HG03066 (cell line): ENCODE data around the gene PIM1.
"Not testable (repeated sequence)": the region's sequence is repeated elsewhere in the genome, so short reads cannot be mapped to it uniquely, and the experiment has no call there.

ENCODE experiments used
- ATAC-seq: cut with Tn5 transposase; IDR thresholded peaks from one replicate; pipeline ENCODE4 v1.9.1; 2021; ENCODE audit warnings: low read depth; ENCODE audit not compliant: unreplicated experiment

The PIM1 gene

DNA sequence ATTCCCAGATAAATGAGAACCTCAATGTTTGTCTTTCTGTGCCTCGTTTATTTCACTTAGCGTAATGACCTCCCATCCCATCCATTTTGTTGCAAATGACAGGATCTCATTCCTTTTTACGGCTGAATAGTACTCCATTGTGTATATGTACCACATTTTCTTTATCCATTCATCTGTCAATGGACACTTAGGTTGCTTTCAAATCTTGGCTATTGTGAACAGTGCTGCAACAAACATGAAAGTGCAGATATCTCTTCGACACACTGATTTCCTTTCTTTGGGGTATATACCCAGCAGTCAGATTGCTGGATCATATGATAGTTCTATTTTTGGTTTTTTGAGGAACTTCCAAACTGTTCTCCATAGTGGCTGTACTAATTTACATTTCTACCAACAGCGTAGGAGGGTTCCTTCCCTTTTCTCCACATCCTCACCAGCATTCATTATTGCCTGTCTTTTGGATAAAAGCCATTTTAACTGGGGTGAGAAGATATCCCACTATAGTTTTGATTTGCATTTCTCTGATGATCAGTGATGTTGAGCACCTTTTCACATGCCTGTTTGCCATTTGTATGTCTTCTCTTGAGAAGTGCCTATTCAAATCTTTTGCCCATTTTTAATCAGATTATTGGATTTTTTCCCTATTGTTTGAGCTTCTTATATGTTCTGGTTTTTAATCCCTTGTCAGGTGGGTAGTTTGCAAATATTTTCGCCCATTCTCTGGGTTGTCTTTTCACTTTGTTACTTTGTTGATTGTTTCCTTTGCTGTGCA is 16.2 kb downstream of the PIM1 start:
- ATAC-seq = not testable (repeated sequence)

DNA sequence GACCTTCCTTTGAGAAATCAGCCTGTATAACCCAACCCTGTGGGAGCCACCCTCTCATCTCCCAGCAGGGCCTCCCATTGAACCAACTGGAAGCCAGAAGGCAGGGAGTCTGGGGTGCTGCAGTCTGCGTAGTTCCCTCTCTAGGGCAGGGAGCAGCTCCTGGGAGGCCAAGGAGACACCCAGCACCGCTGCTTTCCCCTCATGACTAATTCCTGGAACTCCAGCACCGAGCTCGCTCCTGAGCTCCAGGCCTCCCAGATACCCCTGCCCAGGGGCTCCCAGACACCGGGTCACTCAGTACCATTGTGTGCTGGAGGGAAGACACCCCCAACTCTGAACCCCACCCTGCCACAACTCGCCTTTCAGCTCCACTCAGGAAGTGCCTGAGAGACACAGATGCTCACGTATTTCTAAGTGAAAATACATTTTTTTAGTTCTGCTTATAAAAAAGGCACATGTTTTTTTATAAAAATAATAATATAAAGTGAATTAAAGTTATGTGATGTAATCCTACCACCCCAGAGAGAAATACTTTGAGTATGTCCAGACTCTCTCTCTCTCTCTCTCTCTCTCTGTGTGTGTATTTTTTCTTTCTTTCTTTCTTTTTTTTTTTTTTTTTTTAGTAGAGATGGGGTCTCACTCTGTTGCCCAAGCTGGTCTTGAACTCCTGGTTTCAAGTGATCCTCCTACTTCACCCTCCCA is 17.5 kb downstream of the PIM1 start:
- ATAC-seq = no peak

DNA sequence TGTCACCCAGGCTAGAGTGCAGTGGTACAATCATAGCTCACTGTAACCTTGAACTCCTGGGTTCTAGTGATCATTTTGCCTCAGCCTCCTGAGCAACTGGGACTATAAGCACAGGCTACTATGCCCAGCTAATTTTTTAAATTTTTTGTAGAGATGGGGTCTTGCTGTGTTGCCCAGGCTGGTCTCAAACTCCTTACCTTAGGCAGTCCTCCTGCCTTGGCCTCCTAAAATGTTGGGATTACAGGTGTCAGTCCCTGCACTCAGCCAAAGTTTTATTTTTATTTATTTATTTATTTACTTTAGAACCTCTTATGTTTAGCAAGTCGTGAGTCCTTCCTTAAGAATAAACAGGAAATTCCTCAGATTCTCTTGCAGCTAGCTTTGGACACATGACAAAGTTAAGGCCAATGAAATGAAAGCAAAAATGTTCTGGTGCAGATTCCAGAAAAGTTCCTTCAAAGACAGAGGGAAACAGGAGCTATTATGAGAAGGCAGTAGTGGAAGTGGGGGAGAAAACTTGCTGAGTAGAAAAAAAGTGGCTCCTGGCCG is 19.1 kb downstream of the PIM1 start:
- ATAC-seq = no peak

DNA sequence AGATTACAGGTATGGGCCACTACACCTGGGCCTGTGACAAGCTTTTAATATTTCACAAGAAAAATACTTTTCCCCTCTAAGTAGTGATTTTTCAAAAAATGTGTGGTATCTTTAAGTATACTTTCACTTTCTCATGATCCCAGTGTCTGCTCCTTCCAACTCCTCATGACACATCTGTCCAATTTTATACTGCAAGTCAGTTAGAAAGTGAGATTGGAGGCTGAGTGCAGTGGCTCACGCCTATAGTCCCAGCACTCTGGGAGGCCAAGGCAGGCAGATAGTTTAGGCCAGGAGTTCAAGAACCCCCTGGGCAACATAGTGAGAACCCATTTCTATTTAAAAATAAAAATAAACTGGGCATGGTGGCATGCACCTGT is 20.2 kb downstream of the PIM1 start:
- ATAC-seq = no peak

DNA sequence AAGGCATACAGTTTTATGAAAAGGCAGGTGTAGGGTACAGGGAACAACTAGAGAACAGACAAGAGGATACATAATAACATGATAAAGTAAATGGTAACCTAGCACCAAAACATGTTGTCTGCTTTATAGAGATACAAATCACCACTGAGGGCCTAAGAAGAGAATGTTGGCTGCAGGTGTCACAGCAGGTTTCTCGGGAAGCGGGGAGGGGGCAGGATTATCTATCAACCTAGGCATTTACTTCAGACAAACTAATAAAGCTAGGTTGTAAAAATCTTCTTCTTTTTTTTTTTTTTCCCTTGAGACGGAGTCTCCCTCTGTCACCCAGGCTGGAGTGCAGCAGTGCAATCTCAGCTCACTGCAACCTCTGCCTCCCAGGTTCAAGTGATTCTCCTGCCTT is 22.7 kb downstream of the PIM1 start:
- ATAC-seq = no peak

DNA sequence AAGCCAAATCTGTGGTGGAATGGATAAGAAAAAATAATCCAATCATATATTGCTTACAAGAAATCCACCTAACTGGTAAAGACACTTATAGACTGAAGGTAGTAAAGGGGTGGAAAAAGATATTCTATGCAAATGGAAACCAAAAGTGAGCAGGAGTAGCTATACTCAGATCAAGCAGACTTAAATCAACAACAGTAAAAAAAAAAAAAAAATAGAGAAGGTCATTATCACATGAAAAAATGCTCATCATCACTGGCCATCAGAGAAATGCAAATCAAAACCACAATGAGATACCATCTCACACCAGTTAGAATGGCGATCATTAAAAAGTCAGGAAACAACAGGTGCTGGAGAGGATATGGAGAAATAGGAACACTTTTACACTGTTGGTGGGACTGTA is 24.9 kb downstream of the PIM1 start:
- ATAC-seq = not testable (repeated sequence)

DNA sequence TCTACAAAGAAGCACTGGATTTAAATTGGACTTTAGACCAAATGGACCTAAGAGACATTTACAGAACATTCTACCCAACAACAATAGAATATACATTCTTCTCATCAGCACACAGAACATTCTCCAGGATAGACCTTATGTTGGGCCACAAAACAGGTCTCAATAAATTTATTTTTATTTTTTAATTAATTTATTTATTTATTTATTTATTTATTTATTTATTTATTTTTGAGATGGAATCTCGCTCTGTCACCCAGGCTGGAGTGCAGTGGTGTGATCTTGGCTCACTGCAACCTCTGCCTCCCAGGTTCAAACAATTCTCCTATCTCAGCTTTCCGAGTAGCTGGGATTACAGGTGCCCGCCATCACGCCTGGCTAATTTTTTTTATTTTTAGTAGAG is 26.5 kb downstream of the PIM1 start:
- ATAC-seq = not testable (repeated sequence)

DNA sequence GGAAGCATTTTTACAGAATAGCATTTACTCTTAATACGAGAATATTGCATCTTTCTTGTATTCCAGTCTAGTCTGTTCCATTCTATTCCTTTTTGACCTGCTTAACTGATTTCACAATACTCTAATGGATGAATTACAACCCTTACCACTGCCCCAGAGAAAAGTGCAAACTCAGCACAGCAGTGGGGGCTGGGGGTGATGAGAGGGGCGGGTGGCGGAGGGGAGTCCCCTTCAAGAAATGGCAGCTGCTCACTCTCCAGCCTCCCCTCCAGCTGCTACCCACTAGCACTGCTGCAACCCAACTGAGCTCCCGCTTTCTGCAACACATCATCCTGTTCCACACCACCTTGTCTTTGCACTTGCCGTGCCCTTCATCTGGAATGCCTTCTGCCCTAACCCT is 30.1 kb downstream of the PIM1 start:
- ATAC-seq = no peak

DNA sequence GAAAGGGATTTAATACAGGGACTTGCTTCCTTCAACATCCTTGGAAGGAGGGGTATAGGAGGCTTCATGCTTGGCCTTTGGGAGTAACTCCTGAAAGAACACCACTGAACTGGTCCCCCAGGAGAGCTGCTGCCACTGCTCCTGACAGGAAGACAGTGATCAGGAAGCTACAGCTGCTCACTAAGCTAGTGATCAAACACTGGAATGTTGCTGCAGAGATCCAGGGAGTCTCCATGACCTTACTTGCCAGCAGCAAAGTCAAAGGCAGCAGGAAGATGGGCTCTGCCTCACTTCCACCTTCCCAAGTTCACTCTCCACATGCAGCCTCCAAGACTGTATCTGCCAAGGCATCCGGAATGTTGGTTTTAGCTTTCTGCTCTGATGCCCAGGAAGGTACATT is 31.8 kb downstream of the PIM1 start:
- no peak for ATAC-seq

DNA sequence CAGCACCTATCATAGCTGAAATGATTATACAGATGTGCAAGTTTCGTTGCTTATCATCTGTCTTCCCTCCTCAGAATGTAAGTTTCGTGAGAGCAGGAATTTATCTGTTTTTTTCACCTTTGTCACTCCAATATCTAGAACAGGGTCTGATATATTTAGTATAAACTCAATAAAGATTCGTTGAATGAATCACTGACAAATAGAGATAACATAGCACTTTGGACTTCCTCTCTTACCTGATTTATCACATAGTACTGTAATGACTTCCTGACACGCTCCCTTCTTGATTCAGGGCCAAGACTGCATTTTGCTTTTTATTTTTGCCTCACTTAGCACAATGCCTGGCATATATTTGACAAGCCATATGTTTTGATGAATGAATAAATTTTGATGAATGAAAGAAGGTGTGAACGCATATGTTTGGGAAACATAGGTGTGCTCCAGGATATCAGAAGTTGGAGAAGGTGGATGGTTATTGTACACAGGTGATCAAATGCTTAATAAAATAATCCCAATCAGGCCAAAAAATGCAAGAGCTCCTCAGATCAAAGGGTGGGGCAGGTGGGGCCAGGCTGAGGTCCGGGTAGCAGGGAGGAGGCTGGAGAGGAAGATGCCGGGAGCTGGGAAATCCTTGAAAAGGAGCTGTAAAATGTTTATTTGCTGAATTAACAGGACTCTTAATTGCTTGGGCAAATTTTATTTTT is 33.0 kb downstream of the PIM1 start:
- no peak for ATAC-seq

DNA sequence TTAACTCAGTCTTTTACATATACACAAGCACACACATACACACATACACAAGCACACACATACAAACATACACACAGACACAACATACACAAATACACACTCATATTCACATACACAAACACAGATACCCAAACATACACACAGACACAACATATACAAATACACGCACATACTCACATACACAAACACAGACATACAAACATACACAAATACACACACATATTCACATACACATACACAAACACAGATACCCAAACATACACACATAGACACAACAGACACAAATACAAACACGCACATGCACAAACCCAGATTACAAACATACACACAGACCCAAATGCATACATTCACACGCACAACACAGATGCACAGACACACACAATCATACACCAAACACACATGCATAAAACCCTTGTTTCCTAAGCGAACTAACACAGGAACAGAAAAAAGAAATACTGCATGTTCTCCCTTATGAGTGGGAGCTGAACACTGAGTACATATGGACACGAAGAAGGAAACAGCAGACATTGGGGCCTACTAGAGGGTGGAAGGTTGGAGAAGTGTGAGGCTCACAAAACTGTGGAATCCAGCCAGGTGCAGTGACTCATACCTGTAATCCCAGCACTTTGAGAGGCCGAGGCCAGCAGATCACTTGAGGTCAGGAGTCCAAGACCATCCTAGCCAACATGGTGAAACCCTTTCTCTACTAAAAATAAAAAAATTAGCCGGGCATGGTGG is 34.2 kb downstream of the PIM1 start:
- ATAC-seq = no peak

DNA sequence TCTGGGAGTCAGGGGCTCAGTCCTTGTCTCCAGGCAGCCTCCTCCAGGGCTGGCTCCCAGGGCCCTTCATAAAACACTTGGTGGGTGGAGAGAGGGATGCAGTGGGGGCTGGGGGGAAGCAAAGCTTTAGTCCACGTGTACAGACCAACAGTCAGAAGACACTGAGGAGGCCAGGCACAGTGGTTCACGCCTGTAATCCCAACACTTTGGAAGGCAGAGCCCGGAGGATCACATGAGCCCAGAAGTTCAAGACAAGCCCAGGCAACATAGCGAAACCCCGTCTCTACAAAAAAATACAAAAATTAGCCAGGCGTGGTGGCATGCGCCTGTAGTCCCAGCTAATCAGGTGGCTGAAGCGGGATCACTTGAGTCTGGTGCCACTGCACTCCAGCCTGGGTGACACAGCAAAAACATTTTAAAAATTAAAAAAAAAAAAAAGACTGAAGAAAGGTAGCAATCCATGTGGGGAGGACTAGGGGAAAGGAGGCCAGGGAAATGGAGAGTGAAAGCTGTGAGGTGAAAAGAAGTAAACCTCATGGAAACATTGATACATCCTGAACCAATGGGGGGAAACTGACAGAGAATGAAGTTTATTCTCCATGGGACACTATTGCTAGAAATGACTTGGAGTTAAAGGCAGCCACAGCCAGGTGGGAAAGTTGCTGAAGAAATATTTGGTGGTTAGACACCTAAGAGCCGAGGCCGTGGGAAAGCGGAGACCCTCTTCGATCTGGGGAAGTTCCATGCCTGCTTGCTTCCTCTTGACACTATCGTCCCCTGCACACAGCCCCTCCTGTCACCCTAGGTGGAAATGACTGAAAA is 35.4 kb downstream of the PIM1 start:
- ATAC-seq = no peak

DNA sequence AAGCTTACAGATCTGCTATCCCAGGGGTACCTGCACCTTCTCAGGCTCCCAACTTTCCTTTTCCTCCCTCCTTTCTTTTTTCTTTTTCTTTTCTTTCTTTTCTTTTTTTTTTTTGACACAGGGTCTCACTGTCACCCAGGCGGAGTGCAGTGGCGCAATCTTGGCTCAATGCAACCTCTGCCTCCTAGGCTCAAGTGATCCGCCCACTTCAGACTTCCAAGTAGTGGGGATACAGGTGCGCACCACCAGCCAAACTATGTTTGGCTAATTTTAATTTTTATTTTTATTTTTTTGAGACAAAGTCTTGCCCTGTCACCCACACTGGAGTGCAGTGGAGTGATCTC is 36.0 kb downstream of the PIM1 start:
- no peak for ATAC-seq

DNA sequence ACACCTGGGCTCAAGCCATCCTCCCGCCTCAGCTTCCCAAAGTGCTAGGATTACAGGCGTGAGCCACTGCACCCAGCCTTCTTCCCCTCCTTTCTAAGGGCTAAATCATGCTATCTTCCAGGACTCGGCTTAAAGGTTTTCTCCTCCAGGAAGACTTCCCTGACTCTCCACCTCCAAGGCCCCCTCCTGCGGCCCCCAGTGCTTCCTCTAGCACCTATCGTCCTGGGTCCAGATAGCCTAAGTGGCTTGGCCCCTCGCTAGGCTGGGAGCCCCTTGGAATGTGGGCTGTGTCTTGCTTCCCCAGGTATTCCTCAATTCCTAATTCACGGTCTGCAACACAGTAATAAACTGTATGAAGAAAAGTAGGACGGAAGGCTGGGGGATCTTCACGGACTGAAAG is 36.7 kb downstream of the PIM1 start:
- ATAC-seq = no peak

DNA sequence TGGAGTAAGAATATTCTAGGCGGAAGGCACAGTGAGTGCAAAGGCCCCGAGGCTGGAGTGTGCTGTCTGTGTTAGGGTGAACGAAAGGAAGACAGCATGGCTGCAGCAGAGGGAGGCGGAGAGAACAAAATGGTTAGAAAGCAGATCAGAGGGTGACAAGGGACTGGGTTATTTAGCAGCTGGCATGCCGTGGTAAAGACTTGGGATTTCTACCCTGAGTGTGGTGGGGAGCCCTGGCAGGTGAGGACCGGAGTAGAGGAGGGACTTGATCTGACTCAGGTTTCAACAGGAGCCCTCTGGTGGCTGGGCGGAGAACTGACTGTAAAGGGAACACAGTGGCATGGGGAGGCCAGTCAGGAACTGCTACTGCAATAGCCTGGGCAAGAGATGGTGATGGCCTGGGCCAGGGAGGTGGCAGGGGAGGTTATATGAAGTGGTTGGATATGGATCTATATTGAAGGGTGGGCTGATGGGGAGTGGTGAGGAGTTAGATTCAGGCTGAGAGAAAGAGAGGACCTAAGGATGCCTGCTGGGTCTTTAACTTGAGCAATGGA is 38.0 kb downstream of the PIM1 start:
- no peak for ATAC-seq

DNA sequence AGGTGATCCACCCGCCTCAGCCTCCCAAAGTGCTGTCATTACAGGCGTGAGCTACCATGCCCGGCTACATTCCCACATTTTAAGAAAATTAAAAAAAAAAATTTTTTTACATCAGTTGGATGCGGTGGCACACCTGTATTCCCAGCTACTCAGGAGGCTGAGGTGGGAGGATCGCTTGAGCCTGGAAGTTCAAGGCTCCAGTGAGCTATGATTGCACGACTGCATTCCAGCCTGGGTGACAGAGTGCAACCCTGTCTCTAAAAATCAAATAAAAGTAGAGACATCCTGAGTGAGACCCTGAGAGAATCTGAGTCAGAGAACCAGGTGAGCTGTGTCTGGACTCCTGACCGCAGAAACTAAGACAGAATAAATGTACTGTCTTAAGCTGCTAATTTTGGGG is 38.8 kb downstream of the PIM1 start:
- no peak for ATAC-seq

DNA sequence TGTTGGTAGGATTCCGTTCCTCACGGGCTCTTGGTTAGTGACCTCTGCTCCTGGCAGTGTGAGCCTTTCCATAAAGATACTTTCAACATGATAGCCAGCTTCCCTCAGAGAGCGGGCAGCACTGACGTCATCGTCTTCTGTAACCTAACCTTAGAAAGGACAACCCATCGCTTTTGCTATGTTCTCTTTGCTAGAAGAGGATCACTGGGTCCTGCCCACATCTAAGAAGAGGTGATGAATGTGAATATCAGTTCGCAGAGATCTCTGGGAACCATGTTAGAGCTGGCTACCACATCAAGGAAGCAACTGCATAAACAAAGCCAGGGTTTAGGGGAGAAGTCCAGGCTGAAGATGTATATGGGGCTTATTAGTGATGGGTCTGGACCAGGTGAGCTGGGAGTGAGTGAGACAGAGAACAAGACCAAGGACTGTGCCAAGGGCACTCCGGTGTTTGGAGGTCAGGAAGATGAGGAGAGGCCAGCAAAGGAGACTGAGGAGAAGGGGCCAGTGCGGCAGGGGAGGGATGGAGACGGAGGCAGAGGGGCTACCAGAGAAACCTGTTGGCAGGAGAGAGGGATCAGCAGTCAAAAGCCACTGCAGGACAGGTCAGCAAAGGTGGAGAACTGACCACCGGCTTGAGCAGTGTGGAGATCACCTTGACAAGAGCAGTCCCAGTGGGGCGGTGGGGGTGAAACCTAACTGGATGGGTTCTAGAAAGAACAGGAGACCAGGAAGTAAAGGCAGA is 39.7 kb downstream of the PIM1 start:
- no peak for ATAC-seq

DNA sequence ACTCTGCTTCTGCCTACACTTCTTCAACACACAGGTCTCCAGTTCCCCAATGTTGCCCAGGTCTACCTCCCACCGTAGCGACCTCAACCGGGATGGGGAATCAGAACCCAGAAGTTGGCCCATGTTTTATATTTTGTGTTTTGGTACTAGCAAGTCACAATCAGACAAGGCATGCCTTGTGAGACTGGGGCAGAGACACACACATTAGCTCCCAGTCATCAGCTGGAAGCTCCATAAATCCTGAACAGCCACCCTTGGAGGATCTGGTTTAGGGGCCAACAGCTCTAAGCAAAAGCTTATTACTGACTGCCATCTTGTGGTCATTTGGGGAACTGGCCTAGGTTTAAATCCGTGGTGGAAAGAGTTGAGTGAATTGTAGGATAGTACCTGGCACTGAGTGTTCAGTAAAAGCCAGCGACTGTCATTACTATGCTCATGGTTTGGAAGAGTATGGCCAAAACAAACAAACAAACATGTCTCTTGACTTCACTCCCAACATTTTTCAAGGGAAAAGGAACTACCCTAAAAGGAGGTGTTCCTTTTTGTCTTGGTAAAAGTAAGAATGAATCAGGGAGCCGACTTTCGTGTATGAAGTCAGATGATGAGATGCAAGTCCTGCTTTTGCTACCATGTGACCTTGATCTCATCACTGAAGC is 40.5 kb downstream of the PIM1 start:
- no peak for ATAC-seq

DNA sequence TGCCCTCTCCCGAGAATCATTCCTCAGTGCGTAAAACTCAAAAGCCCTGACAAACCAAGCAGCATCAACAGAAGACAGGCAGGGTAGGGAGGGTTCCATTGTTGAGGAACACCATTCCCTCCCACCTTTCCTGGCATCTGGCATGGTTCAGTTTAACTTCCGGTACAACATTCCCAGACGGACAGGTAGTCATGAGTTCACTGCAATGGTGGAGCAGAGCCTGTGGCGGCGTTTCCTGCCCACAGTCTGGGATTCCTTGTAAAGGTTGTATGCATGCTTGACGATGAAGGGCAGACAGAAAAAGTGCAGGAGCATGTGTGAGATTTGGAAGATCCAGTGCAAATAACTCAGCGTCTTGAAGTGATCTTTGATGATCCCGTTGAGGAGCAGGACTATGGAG is 42.3 kb downstream of the PIM1 start:
- no peak for ATAC-seq
